ENCODE measurements around the gene IRF8.

The IRF8 gene

GRCh38 chr16:85915125-85915845 lies 16.3 kb downstream of the IRF8 start:
- no peak for FAIRE-seq

GRCh38 chr16:85916141-85916890 lies 17.4 kb downstream of the IRF8 start:
- no peak for FAIRE-seq

GRCh38 chr16:85917012-85917411 lies 18.1 kb downstream of the IRF8 start:
- FAIRE-seq, result no peak

- FAIRE-seq, result no peak
Observed at GRCh38 chr16:85917959-85918358, 19.0 kb downstream of the IRF8 start.

- FAIRE-seq, result no peak
Observed at GRCh38 chr16:85918436-85918835, 19.5 kb downstream of the IRF8 start.

- FAIRE-seq, result no peak
Observed at GRCh38 chr16:85919271-85920267, 20.6 kb downstream of the IRF8 start.

- no peak for FAIRE-seq
Observed at GRCh38 chr16:85921026-85921425, 22.1 kb downstream of the IRF8 start.

- FAIRE-seq, result no peak
Observed at GRCh38 chr16:85923153-85924021, 24.4 kb downstream of the IRF8 start.

GRCh38 chr16:85924675-85925074 lies 25.7 kb downstream of the IRF8 start:
- FAIRE-seq, result no peak

- FAIRE-seq, result no peak
Observed at GRCh38 chr16:85926370-85926769, 27.4 kb downstream of the IRF8 start.

- FAIRE-seq, result no peak
Observed at GRCh38 chr16:85927371-85927770, 28.4 kb downstream of the IRF8 start.

GRCh38 chr16:85927959-85928358 lies 29.0 kb downstream of the IRF8 start:
- no peak for FAIRE-seq

- FAIRE-seq, result no peak
Observed at GRCh38 chr16:85928401-85928820, 29.4 kb downstream of the IRF8 start.

GRCh38 chr16:85929259-85929721 lies 30.3 kb downstream of the IRF8 start:
- no peak for FAIRE-seq

GRCh38 chr16:85930301-85930700 lies 31.3 kb downstream of the IRF8 start:
- FAIRE-seq, result no peak

GRCh38 chr16:85931596-85932402 lies 32.8 kb downstream of the IRF8 start:
- no peak for FAIRE-seq

GRCh38 chr16:85934210-85934609 lies 35.2 kb downstream of the IRF8 start:
- FAIRE-seq, result no peak

GRCh38 chr16:85935391-85935973 lies 36.5 kb downstream of the IRF8 start:
- FAIRE-seq, result no peak

- FAIRE-seq, result no peak
Observed at GRCh38 chr16:85935974-85936760, 37.2 kb downstream of the IRF8 start.

GRCh38 chr16:85936816-85937215 lies 37.9 kb downstream of the IRF8 start:
- FAIRE-seq, result no peak

Data from A204.1 (cell line).